ENCODE data around the gene PRXL2C. TPM values are rescaled to one million over a fixed set of nuclear protein-coding genes. Genes with fewer than 3 reads are reported as not detected.

PRXL2C gene
- total RNA-seq, 2 donors from 2014 or later = 5.6 to 7.8 TPM

- Mint-ChIP-seq H3K9me3 (no peaks in the 10 kb centered on the region), H3K36me3 (no peaks in the 10 kb centered on the region), H3K27ac (no peak overlapping the region)
- no peak for DNase-seq (ENCODE audit: low spot score in 2 of 2)
- ATAC-seq = no peak
Observed at GRCh38 chr9:96599298-96599697, 55.8 kb downstream of the PRXL2C start.

- Mint-ChIP-seq H3K9me3 (no peaks in the 10 kb centered on the region), H3K36me3 (no peaks in the 10 kb centered on the region), H3K27ac (no peak overlapping the region)
- ATAC-seq (no peak), DNase-seq (ENCODE audit: low spot score in 2 of 2) (no peak)
Observed at GRCh38 chr9:96596601-96597111, 58.5 kb downstream of the PRXL2C start.

Other genes starting within 250 kb of the PRXL2C start
- 10 to 100 TPM; 17.7 to 42.6 TPM for gene ZNF367, start 236.9 kb downstream of the PRXL2C start, total RNA-seq
- gene HABP4, start 205.1 kb downstream of the PRXL2C start, total RNA-seq = 10 to 100 TPM in 1 of 2 donors, 1 to 10 TPM in 1; 6.4 to 15.7 TPM
- 1 to 10 TPM; 1.5 to 2.6 TPM for gene CDC14B, start 35.5 kb downstream of the PRXL2C start, total RNA-seq
- 10 to 100 TPM in 1 of 2 donors, 1 to 10 TPM in 1; 8.7 to 10.3 TPM for gene ZNF510, start 122.8 kb upstream of the PRXL2C start, total RNA-seq
- 1 to 10 TPM; 4.0 to 6.8 TPM for gene ZNF782, start 199.2 kb upstream of the PRXL2C start, total RNA-seq